HepG2 (cell line): ENCODE measurements around the gene ABAT. TPM values are rescaled to one million over a fixed set of nuclear protein-coding genes. Genes with fewer than 3 reads are reported as not detected.
A peak's percentile ranks its signal among the peaks of the same experiment; 100 is the strongest.

Experiments used
- ELF3 ChIP-seq: IDR thresholded peaks from 2 replicates; pipeline ENCODE4 v1.6.1; 2016; ENCODE audit warnings: missing genetic modification reagents, missing compliant biosample characterization
- KAT8 ChIP-seq: IDR thresholded peaks from 2 replicates; pipeline ENCODE4 v1.6.1; 2016; ENCODE audit warnings: missing genetic modification reagents, missing compliant biosample characterization
- MEIS2 ChIP-seq: sonication (generic); formaldehyde crosslinking; IDR thresholded peaks from 2 replicates; pipeline ENCODE4 v1.9.0; 2021; ENCODE audit warnings: mild to moderate bottlenecking, missing genetic modification reagents
- MTF2 ChIP-seq: sonication (generic); formaldehyde crosslinking; IDR thresholded peaks from 2 replicates; pipeline ENCODE4 v1.5.0; 2020; ENCODE audit warnings: missing genetic modification reagents, borderline replicate concordance
- TARDBP ChIP-seq: sonication (generic); formaldehyde crosslinking; IDR thresholded peaks from 2 replicates; pipeline ENCODE4 v1.8.0; 2022; ENCODE audit warnings: mild to moderate bottlenecking, missing genetic modification reagents
- ZNF180 ChIP-seq: sonication (generic); formaldehyde crosslinking; IDR thresholded peaks from 2 replicates; pipeline ENCODE4 v1.4.0; 2020; ENCODE audit warnings: low read depth, missing genetic modification reagents, borderline replicate concordance
- ZNF232 ChIP-seq: sonication (generic); formaldehyde crosslinking; IDR thresholded peaks from 2 replicates; pipeline ENCODE4 v1.4.0; 2020; ENCODE audit warnings: missing genetic modification reagents, borderline replicate concordance
- ZNF335 ChIP-seq: sonication (generic); formaldehyde crosslinking; IDR thresholded peaks from 2 replicates; pipeline ENCODE4 v1.4.0; 2020; ENCODE audit warnings: missing genetic modification reagents
- ZNF619 ChIP-seq: sonication (generic); formaldehyde crosslinking; IDR thresholded peaks from 2 replicates; pipeline ENCODE4 v1.4.0; 2020; ENCODE audit warnings: mild to moderate bottlenecking, missing genetic modification reagents
- ZNF629 ChIP-seq: sonication (generic); formaldehyde crosslinking; conservative IDR thresholded peaks from 2 replicates; pipeline ENCODE4 v1.5.0; 2020; ENCODE audit warnings: missing genetic modification reagents
- ZNF766 ChIP-seq: sonication (generic); formaldehyde crosslinking; IDR thresholded peaks from 2 replicates; pipeline ENCODE4 v1.5.0; 2020; ENCODE audit warnings: missing genetic modification reagents, borderline replicate concordance
- ZNF780A ChIP-seq: sonication (generic); formaldehyde crosslinking; IDR thresholded peaks from 2 replicates; pipeline ENCODE4 v1.8.0; 2022; ENCODE audit warnings: mild to moderate bottlenecking, missing genetic modification reagents, moderate library complexity
- polyA plus RNA-seq, 8 experiments: library from polyadenylated mRNA; depleted of rRNA in 3 of 8; stranded (reverse) in 7 of 8; unstranded in 1 of 8; fragments of >200 nt; fragmentation: Illumina TruSeq in 4 of 8; extraction: Trizol in 4 of 8; gene quantifications; 2 replicates each; pipeline versions ENCODE4 v1.2.1 to v1.2.3, GENCODE V29; 2011 to 2016; ENCODE audit warnings: low read depth in 4 of 8, missing spikeins in 1 of 8, mixed read lengths in 1 of 8; ENCODE audit not compliant: insufficient read depth in 1 of 8
- total RNA-seq, 5 experiments: library from RNA; depleted of rRNA; stranded (reverse); fragments of >200 nt; fragmentation: Illumina TruSeq; extraction: Trizol; gene quantifications; 2 replicates each; pipeline ENCODE4 v1.2.3, GENCODE V29; 2016; ENCODE audit warnings: low read depth in 1 of 5
- TF ChIP-seq, protein P1 (sequence below): sonication (generic); formaldehyde crosslinking; IDR thresholded peaks from 2 replicates; pipeline ENCODE4 v1.4.0; 2020; ENCODE audit warnings: mild to moderate bottlenecking, missing genetic modification reagents
- TF ChIP-seq, protein P2 (sequence below): sonication (generic); formaldehyde crosslinking; IDR thresholded peaks from 2 replicates; pipeline ENCODE4 v1.5.0; 2020; ENCODE audit warnings: mild to moderate bottlenecking, low read depth, missing genetic modification reagents, borderline replicate concordance

ABAT gene
- total and polyA plus RNA-seq, 2 of the 13 experiments (the other 11 are each of a cell fraction or from before 2014, with no cell fraction given): 47.6 to 97.3 TPM

DNA sequence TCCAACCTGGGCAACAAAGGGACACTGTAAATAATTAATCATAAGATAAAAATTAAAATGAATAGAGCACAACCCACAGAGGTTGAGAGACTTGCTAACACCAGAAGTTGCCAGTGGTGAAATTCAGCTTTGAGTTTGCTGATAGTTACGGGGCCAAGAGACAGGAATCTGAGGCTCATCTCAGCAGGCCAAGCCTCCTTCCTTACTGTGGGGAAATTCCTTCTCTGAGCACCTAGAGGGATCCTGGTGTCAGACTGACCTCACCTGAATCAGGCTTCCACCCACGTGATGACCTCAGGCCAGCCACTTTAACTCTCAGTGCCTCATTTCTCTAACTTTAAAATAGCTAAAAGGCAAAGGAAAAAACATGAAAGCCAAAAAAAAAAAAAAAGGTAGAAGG, 4.7 kb downstream of the ABAT start (continued):
- 0 out of 2 replicates have a peak, but pooled peaks have one; percentile 0 for TF ChIP-seq KAT8
- TF ChIP-seq MTF2 (CRISPR knock-in tag): 0 out of 2 replicates have a peak, but pooled peaks have one; percentile 39
- TF ChIP-seq ZNF619 (CRISPR knock-in tag): 0 out of 2 replicates have a peak, but pooled peaks have one; percentile 14
- TF ChIP-seq, protein P1, sequence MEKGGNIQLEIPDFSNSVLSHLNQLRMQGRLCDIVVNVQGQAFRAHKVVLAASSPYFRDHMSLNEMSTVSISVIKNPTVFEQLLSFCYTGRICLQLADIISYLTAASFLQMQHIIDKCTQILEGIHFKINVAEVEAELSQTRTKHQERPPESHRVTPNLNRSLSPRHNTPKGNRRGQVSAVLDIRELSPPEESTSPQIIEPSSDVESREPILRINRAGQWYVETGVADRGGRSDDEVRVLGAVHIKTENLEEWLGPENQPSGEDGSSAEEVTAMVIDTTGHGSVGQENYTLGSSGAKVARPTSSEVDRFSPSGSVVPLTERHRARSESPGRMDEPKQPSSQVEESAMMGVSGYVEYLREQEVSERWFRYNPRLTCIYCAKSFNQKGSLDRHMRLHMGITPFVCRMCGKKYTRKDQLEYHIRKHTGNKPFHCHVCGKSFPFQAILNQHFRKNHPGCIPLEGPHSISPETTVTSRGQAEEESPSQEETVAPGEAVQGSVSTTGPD: no peak
- TF ChIP-seq ZNF232 (CRISPR knock-in tag): no peak
- no peak for TF ChIP-seq ZNF629 (CRISPR knock-in tag)
- TF ChIP-seq, protein P2, sequence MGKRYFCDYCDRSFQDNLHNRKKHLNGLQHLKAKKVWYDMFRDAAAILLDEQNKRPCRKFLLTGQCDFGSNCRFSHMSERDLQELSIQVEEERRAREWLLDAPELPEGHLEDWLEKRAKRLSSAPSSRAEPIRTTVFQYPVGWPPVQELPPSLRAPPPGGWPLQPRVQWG (CRISPR knock-in tag): no peak
- TF ChIP-seq ZNF780A (CRISPR knock-in tag): no peak
- no peak for TF ChIP-seq ELF3 (CRISPR knock-in tag)
- TF ChIP-seq ZNF766 (CRISPR knock-in tag): no peak
- TF ChIP-seq ZNF180 (CRISPR knock-in tag): 0 out of 2 replicates have a peak, but pooled peaks have one; percentile 29
- TF ChIP-seq ZNF335 (CRISPR knock-in tag): no peak
- TF ChIP-seq TARDBP (CRISPR knock-in tag): no peak
- TF ChIP-seq MEIS2 (CRISPR knock-in tag): no peak
- TF ChIP-seq, all 625 proteins: peak for 10
